Measurements from ENCODE around the gene MAD1L1.
A peak's percentile ranks its signal among the peaks of the same experiment; 100 is the strongest.

MAD1L1 gene

DNA sequence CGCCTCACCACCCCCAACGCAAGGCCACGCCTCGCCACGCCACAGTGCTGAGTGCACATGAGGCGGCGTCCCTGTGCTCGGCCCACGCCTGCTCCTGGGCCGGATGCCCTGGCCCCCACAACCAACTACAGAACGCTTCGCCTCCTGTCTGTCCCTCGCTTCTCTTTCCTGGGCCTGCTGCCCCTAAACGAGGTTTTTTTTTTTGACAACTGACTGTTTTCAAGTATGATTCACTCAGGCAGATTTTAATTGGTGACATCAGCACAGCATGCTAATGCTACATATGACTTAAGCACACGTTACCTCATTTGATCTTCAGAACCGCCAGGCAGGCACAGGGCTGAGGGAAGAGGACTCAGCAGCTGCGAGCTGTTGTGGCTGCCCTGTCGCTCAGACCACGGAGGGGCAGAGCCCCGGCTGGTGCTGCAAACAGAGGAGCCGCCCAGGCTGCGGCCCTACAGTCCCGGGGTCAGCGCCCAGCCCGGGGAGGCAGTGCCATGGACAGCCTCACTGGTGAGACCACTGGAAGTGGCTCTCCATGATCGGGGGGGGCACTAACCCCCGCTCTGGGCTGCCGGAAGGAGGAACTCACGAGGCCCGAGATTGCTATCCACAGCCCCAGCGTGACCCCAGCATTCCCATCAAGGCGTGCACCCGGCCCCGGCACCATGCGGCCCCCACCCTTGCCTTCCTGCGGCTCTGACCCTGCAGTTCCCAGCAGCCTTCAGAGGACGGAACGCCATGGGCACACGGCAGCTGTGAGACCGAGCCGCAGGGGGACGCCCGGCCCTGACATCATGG lies 212.8 kb downstream of the MAD1L1 start:
- peak; percentile 19 for DNase-seq

DNA sequence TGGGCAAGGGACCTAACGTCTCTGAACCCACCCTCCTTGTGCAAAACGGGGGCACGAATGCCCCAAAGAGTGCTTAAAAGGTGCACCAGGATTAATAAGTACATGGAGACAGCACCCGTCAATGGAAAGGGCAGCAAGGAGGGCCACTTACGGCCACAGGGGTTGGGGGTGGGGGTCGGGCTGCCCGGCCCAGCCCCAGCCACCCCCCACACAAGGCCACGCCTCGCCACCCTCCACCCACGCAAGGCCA lies 213.4 kb downstream of the MAD1L1 start:
- no peak for DNase-seq

GRCh38 chr7:2018569-2019460 lies 213.9 kb downstream of the MAD1L1 start:
- no peak for DNase-seq

GRCh38 chr7:2017914-2018568 lies 214.7 kb downstream of the MAD1L1 start:
- no peak for DNase-seq

DNA sequence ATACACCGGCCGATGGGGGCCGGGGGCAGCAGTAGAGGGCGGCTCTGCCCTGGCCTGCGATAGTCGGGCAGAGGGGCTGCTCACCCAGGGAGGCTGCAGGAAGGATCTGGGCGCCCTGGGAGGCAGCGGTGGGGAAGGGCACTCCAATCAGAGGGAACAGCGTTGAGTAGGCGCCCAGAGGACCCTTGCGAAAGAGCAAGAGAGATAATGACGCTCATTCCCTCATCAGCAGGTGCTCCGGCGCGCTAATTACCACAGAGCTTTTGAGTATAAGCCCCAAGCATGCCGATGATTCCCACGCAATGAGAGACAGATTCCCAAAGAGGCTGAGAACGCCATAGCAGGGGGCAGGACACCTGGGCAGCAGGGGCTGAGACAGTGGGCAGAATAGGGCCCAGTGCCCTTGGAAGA lies 215.3 kb downstream of the MAD1L1 start:
- DNase-seq = no peak

GRCh38 chr7:2016761-2017480 lies 215.8 kb downstream of the MAD1L1 start:
- DNase-seq = no peak

- DNase-seq = no peak
These were observed 216.6 kb downstream of the MAD1L1 start for GRCh38 chr7:2016021-2016631.

DNA sequence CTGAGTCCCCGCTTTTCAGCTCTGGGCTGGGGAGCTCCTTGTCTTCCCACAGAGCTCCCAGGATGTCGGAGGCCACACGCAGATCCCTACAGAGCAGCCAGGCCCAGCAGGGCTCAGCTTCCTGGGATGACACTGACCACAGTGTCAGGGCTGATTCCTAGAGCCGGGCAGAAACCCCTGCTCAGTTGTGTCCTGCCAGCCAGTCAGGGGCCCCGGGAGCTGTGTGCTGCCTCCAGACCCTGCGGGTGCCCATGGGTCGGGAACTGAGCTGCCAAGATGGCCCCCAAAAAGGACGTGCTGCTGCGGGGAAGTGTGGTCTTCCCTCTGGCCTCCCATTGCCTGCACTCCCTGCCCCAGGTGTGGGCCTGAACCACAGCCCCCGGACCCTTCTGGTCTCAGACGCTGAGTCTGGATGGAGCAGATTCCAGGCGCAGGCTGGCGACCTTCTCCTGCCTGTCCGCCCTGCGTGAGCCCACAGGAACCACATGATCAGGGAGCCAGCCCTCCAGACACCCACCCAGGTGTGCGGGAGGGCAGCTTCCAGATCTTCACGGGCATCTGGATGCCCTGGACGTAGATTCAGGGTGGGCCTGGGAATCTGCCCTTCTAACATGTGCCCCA lies 217.4 kb downstream of the MAD1L1 start:
- DNase-seq = no peak

DNA sequence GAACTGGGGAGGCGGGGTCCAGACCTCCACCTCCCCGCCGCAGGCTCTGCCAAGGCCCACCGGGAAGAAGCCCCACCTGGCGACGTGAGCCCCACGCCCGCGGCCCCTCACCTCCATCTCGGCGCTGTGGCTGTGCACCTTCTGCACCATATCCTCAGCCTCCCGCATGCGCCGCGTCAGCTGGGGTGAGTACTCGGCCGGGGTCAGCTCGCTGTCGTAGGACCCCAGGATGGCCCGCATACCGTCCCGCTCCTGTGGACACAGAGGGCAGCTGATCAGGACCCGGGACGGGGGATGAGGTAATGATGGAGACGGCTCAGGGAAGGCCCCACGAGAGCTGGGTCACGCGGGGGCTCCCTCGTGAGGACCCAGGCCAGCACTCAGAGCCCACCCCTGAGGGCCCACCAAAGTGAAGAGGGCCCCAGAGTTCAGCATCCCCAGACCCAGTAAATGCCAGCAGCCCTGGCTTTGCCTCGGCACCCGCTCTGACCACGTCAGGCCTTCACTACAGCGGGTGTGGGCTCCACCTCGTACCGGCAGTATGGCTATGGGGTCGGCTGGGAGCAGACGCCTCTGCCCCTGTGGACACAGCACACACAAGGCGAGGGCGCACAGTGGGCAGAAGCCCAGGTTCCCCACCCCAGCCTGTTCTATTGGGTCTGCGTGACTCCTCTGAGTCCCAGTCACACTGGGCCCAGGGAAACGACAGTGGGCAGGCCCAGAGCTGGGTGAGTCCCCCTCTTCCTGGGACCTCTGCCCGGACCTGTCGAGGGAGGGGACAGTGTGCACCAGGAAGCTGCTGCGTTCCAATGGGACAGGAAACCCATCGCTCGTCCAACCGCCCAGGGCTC lies 218.1 kb downstream of the MAD1L1 start:
- no peak for DNase-seq

DNA sequence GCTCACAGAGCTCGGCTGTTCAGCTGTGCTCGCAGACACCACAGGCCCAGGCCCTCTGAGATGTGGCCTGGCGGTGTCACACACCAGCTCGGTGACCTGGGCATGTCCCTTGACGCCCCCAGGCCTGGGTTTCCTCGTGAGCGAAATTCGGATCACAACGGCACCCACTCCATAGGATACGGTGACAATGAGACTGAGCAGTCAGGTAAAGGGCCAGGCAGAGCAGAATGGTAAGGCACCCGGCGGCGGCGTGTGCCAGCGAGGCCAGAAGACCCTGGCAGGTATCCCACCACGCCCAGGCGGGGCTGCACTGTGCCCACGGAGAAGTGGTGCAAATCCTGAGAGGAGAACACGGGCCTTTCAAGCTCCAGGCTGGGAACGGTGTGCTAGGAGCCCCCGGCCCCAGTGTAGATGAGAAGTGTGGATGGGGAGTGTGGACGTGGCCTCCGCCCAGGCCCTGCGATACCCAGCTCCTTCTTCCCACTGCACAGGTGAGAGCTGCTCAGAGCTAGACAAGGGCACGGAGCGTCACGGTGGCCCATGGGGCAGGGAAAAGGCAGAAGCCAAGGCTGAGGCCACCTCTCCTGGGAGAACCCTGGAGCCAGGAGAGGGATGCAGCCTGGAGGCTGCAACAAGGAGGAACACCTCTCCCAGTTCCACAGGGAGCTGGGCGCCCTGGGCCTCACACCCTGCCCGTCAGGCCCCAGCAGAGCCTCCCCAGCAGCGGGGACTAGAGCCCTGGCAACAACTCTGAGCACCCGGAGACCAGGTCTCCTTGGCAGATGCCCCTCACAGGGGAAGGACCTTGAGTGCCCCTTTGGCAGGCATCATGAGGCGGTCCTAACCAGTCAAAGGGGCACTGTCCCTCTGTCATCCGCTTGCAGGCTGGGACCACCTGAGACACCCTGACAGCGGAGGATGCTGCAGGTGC lies 219.1 kb downstream of the MAD1L1 start:
- DNase-seq = no peak

- DNase-seq = no peak
These were observed 219.8 kb downstream of the MAD1L1 start for GRCh38 chr7:2012981-2013380.

DNA sequence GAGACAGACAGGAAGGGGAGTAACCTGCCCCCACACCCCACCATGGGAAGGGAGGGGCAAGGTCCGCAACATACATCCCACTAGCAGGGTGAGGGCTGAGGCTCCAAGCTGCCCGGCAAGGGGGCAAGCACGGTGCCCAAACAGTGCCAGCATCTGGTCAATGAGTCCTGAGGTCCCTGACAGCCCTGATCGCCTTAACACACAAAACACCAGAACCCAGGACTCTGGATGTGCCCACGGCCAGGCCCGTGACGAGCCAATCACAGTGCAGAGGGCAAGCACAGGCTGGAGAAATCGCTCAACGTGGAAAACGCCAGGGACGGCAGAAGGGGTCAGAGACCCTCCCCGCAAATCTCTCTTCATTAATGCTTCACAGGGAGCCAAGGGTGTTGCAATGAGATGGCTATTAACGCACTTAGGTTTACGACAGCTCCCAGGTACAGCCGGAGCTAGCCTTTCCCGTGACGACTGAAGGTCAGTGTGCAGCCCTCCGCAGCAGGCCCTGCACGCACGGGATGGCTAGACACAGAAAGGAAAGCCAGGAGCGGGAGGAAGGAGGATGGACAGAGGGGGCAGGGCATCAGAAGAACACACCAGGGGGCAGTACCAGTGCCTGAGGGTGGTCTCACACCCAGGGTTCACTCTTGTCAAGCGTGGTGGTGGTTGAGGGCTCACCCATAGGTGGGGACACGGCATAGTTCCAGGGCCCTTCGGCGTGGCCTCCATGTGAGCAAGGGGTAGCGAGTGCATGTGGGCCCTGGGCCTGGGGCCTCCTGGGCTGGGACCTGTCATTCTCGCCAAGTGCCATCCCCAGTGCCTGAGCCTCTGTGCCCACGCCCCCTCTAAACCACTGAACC lies 220.5 kb downstream of the MAD1L1 start:
- no peak for DNase-seq

- no peak for DNase-seq
These were observed 221.3 kb downstream of the MAD1L1 start for GRCh38 chr7:2011266-2012043.

GRCh38 chr7:2010551-2011265 lies 222.0 kb downstream of the MAD1L1 start:
- DNase-seq = no peak

- DNase-seq = no peak
These were observed 222.6 kb downstream of the MAD1L1 start for GRCh38 chr7:2010101-2010500.

GRCh38 chr7:2009541-2010001 lies 223.2 kb downstream of the MAD1L1 start:
- no peak for DNase-seq

DNA sequence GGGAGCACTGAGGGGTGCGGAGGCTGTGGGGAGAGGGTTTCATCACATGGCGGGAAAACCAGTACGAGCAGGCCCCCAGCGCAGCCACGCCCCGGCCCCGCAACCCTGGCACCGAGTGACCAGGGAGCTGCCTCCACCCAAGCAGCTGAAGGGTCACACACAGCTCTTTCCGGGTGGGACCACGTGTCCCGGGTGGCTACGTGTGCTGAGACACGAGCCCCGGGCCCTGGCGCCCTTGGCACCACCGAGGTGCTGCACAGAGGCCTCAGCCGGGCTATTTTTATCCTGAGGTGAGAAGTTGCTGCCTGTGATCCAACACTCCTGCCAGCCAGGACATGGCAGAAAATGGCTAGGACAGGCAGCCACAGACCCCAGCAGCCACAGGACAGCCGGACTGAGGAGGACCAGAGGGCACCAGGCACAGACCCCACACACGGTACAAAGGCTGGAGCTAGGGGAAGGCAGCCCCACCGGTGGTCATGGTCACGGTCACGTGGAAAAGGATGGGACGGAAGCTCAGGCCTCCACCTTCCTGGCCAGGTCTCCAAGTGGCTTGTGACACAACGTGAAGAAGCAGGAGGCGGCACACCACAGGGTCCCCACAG lies 223.7 kb downstream of the MAD1L1 start:
- no peak for DNase-seq

Measured in activated CD4-positive, alpha-beta T cell treated with anti-CD3 and anti-CD28 coated beads, Interleukin-2, Interleukin-6, amounts not matched to agents 100 ng/mL and 50 ng/mL, durations not matched to agents 16 hours and 8 hours (primary cell).